A673 (cell line): ENCODE data around the gene UCKL1.

ENCODE experiments used
- CTCF ChIP-seq: fragments of 300-800, 200-600 bp; sonication (generic); conservative IDR thresholded peaks from 2 replicates; pipeline ENCODE4 v1.5.1; 2017; ENCODE audit warnings: low read depth, mild to moderate bottlenecking, antibody characterized with exemption, low read length, moderate library complexity, mixed read lengths
- EZH2 ChIP-seq: fragments of 200-600 bp; sonication (generic); IDR thresholded peaks from 2 replicates; pipeline ENCODE4 v1.6.1; 2017; ENCODE audit warnings: borderline replicate concordance, low read depth, mild to moderate bottlenecking, mixed read lengths, antibody characterized with exemption, low read length; ENCODE audit not compliant: poor library complexity, severe bottlenecking

GRCh38 chr20:63951398-63952209 lies 4.6 kb downstream of the UCKL1 start:
- TF ChIP-seq CTCF (no peak), EZH2 (no peak)
